Stimulated activated naive CD8-positive, alpha-beta T cell treated with anti-CD3 and anti-CD28 coated beads, Interleukin-15, amount 100 ng/mL, for 72 hours (primary cell): ENCODE measurements around the gene PTPRD.
"Not testable (repeated sequence)": the region's sequence is repeated elsewhere in the genome, so short reads cannot be mapped to it uniquely, and the experiment has no call there.

Experiments
- ATAC-seq: fragments of 150-1000 bp; cut with Tn5 transposase; 2 replicates; pipeline ENCODE4 v1.10.0; 2021; ENCODE audit warnings: mild to moderate bottlenecking, moderate library complexity
- DNase-seq, 2 donors: peaks; one replicate each; pipeline ENCODE4 v3.0.0; 2021 to 2022
- H3K27ac Mint-ChIP-seq, 2 donors: one replicate each; pipeline ENCODE4 v1.8.0; 2022; ENCODE audit warnings: mild to moderate bottlenecking in 2 of 2, mixed read lengths in 2 of 2, moderate library complexity in 2 of 2
- H3K27me3 Mint-ChIP-seq: one replicate; pipeline ENCODE4 v1.8.0; 2022; ENCODE audit warnings: mixed read lengths
- H3K4me1 Mint-ChIP-seq: one replicate; pipeline ENCODE4 v1.8.0; 2022; ENCODE audit warnings: mild to moderate bottlenecking, mixed read lengths
- H3K4me3 Mint-ChIP-seq, 2 donors: one replicate each; pipeline ENCODE4 v1.8.0; 2022; ENCODE audit warnings: mild to moderate bottlenecking in 2 of 2, mixed read lengths in 2 of 2, moderate library complexity in 1 of 2
- H3K9me3 Mint-ChIP-seq, 2 donors: one replicate each; pipeline ENCODE4 v1.8.0; 2022; ENCODE audit warnings: mixed read lengths in 2 of 2

PTPRD gene

GRCh38 chr9:10396615-10397014 lies 216.2 kb downstream of the PTPRD start:
- no peak for DNase-seq
- H3K4me3 Mint-ChIP-seq, result no peak overlapping the region
- H3K4me1 Mint-ChIP-seq, result no peaks in the 10 kb centered on the region
- peaks cover 11 to 15% of the 10 kb centered on the region in 2 donors for H3K9me3 Mint-ChIP-seq
- no peak overlapping the region for H3K27ac Mint-ChIP-seq
- ATAC-seq, result no peak
- H3K27me3 Mint-ChIP-seq, result no peaks in the 10 kb centered on the region

GRCh38 chr9:10387282-10387681 lies 225.5 kb downstream of the PTPRD start:
- DNase-seq (no peak), ATAC-seq (no peak)
- Mint-ChIP-seq H3K4me3 (no peak overlapping the region), H3K27me3 (no peaks in the 10 kb centered on the region), H3K9me3 (peaks cover 6 to 8% of the 10 kb centered on the region in 2 donors), H3K4me1 (no peaks in the 10 kb centered on the region), H3K27ac (no peak overlapping the region)

GRCh38 chr9:10371824-10372223 lies 241.0 kb downstream of the PTPRD start:
- H3K27me3 Mint-ChIP-seq, result no peaks in the 10 kb centered on the region

GRCh38 chr9:10366171-10366779 lies 246.5 kb downstream of the PTPRD start:
- no peaks in the 10 kb centered on the region for H3K27me3 Mint-ChIP-seq
- H3K4me3 Mint-ChIP-seq, result no peak overlapping the region
- DNase-seq, result no peak
- H3K27ac Mint-ChIP-seq, result no peak overlapping the region
- no peak for ATAC-seq
- no peaks in the 10 kb centered on the region for H3K9me3 Mint-ChIP-seq
- H3K4me1 Mint-ChIP-seq, result no peaks in the 10 kb centered on the region

More at GRCh38 chr9:10371824-10372223, 241.0 kb downstream of the PTPRD start:
- Mint-ChIP-seq H3K9me3 (no peaks in the 10 kb centered on the region), H3K4me3 (no peak overlapping the region), H3K4me1 (no peaks in the 10 kb centered on the region), H3K27ac (no peak overlapping the region)
- no peak for DNase-seq
- ATAC-seq, result no peak

GRCh38 chr9:10354591-10354990 lies 258.2 kb downstream of the PTPRD start:
- H3K9me3 Mint-ChIP-seq, result peaks cover 3 to 7% of the 10 kb centered on the region in 2 donors
- H3K4me1 Mint-ChIP-seq, result no peaks in the 10 kb centered on the region
- no peaks in the 10 kb centered on the region for H3K27me3 Mint-ChIP-seq
- DNase-seq (no peak), ATAC-seq (no peak)
- H3K27ac Mint-ChIP-seq, result no peak overlapping the region
- no peak overlapping the region for H3K4me3 Mint-ChIP-seq

- not testable (repeated sequence) for H3K27me3 Mint-ChIP-seq, H3K27ac Mint-ChIP-seq, ATAC-seq, H3K4me3 Mint-ChIP-seq, DNase-seq, H3K9me3 Mint-ChIP-seq, H3K4me1 Mint-ChIP-seq
Measured at GRCh38 chr9:10345621-10346020, 267.2 kb downstream of the PTPRD start.

GRCh38 chr9:10341057-10341456 lies 271.7 kb downstream of the PTPRD start:
- no peaks in the 10 kb centered on the region for H3K27me3 Mint-ChIP-seq

GRCh38 chr9:10339152-10339551 lies 273.6 kb downstream of the PTPRD start:
- Mint-ChIP-seq H3K27me3 (no peaks in the 10 kb centered on the region), H3K4me3 (no peak overlapping the region), H3K9me3 (peaks cover 0 to 7% of the 10 kb centered on the region in 2 donors), H3K27ac (no peak overlapping the region), H3K4me1 (no peaks in the 10 kb centered on the region)
- ATAC-seq (no peak), DNase-seq (no peak)

More at GRCh38 chr9:10341057-10341456, 271.7 kb downstream of the PTPRD start:
- ATAC-seq, result no peak
- Mint-ChIP-seq H3K27ac (no peak overlapping the region), H3K4me3 (no peak overlapping the region), H3K9me3 (no peaks in the 10 kb centered on the region), H3K4me1 (no peaks in the 10 kb centered on the region)
- no peak for DNase-seq

GRCh38 chr9:10331157-10331556 lies 281.6 kb downstream of the PTPRD start:
- H3K27me3 Mint-ChIP-seq, result no peaks in the 10 kb centered on the region
- no peak for ATAC-seq
- no peak overlapping the region for H3K4me3 Mint-ChIP-seq
- H3K9me3 Mint-ChIP-seq, result peaks cover 4 to 7% of the 10 kb centered on the region in 2 donors
- no peak for DNase-seq
- H3K27ac Mint-ChIP-seq, result no peak overlapping the region
- H3K4me1 Mint-ChIP-seq, result no peaks in the 10 kb centered on the region

GRCh38 chr9:10282084-10282483 lies 330.7 kb downstream of the PTPRD start:
- Mint-ChIP-seq H3K27ac (no peak overlapping the region), H3K9me3 (peaks cover 0 to 4% of the 10 kb centered on the region in 2 donors), H3K4me1 (no peaks in the 10 kb centered on the region), H3K4me3 (no peak overlapping the region), H3K27me3 (no peaks in the 10 kb centered on the region)
- ATAC-seq, result no peak
- no peak for DNase-seq

- no peak for DNase-seq
- Mint-ChIP-seq H3K27me3 (no peaks in the 10 kb centered on the region), H3K4me3 (no peak overlapping the region), H3K27ac (no peak overlapping the region), H3K4me1 (no peaks in the 10 kb centered on the region), H3K9me3 (peaks cover 0 to 3% of the 10 kb centered on the region in 2 donors)
- ATAC-seq, result no peak
Measured at GRCh38 chr9:10274988-10275387, 337.8 kb downstream of the PTPRD start.

- ATAC-seq (no peak), DNase-seq (no peak)
- Mint-ChIP-seq H3K9me3 (peaks cover 0 to 3% of the 10 kb centered on the region in 2 donors), H3K4me3 (no peak overlapping the region), H3K27me3 (no peaks in the 10 kb centered on the region), H3K27ac (no peak overlapping the region), H3K4me1 (no peaks in the 10 kb centered on the region)
Measured at GRCh38 chr9:10274175-10274574, 338.6 kb downstream of the PTPRD start.

- ATAC-seq (no peak), DNase-seq (no peak)
- H3K4me3 Mint-ChIP-seq, result no peak overlapping the region
- H3K9me3 Mint-ChIP-seq, result peaks cover 0 to 7% of the 10 kb centered on the region in 2 donors
- no peaks in the 10 kb centered on the region for H3K27me3 Mint-ChIP-seq
- H3K27ac Mint-ChIP-seq, result no peak overlapping the region
- H3K4me1 Mint-ChIP-seq, result no peaks in the 10 kb centered on the region
Measured at GRCh38 chr9:10272830-10273229, 340.0 kb downstream of the PTPRD start.

- Mint-ChIP-seq H3K9me3 (peaks cover 7 to 8% of the 10 kb centered on the region in 2 donors), H3K27ac (no peak overlapping the region), H3K4me3 (no peak overlapping the region), H3K4me1 (no peaks in the 10 kb centered on the region), H3K27me3 (no peaks in the 10 kb centered on the region)
- no peak for ATAC-seq
- DNase-seq, result no peak
Measured at GRCh38 chr9:10268531-10269485, 344.0 kb downstream of the PTPRD start.

- peaks cover 10 to 19% of the 10 kb centered on the region in 2 donors for H3K9me3 Mint-ChIP-seq
- no peaks in the 10 kb centered on the region for H3K27me3 Mint-ChIP-seq
- ATAC-seq (no peak), DNase-seq (no peak)
- H3K27ac Mint-ChIP-seq, result no peak overlapping the region
- no peaks in the 10 kb centered on the region for H3K4me1 Mint-ChIP-seq
- no peak overlapping the region for H3K4me3 Mint-ChIP-seq
Measured at GRCh38 chr9:10265153-10265631, 347.6 kb downstream of the PTPRD start.

GRCh38 chr9:10260501-10260900 lies 352.3 kb downstream of the PTPRD start:
- ATAC-seq, result no peak
- Mint-ChIP-seq H3K4me1 (no peaks in the 10 kb centered on the region), H3K27ac (no peak overlapping the region), H3K4me3 (no peak overlapping the region), H3K9me3 (peaks cover 16 to 22% of the 10 kb centered on the region in 2 donors), H3K27me3 (no peaks in the 10 kb centered on the region)
- DNase-seq, result no peak
